Progenitor cell of endocrine pancreas (in vitro differentiated cells): ENCODE measurements around the gene ZNF223. TPM values are rescaled to one million over a fixed set of nuclear protein-coding genes. Genes with fewer than 3 reads are reported as not detected.

Experiments
- DNase-seq: peaks from one replicate; pipeline ENCODE4 v3.0.0; 2021; ENCODE audit warnings: low spot score; ENCODE audit not compliant: unreplicated experiment
- H3K27ac Mint-ChIP-seq: 2 replicates; pipeline ENCODE4 v1.8.0; 2021; ENCODE audit warnings: mild to moderate bottlenecking, moderate library complexity, mixed read lengths
- H3K27me3 Mint-ChIP-seq: 2 replicates; pipeline ENCODE4 v1.8.0; 2021; ENCODE audit warnings: mixed read lengths
- H3K36me3 Mint-ChIP-seq: 2 replicates; pipeline ENCODE4 v1.8.0; 2022; ENCODE audit warnings: mixed read lengths; ENCODE audit not compliant: insufficient read depth
- H3K4me1 Mint-ChIP-seq: 2 replicates; pipeline ENCODE4 v1.8.0; 2021; ENCODE audit warnings: low read depth, mixed read lengths
- H3K4me3 Mint-ChIP-seq: 2 replicates; pipeline ENCODE4 v1.8.0; 2021; ENCODE audit warnings: low read depth, mild to moderate bottlenecking, moderate library complexity, mixed read lengths
- H3K9me3 Mint-ChIP-seq: 2 replicates; pipeline ENCODE4 v1.8.0; 2021; ENCODE audit warnings: low read depth, mixed read lengths
- CTCF ChIP-seq: fragments of 200-600 bp; sonication (generic); IDR thresholded peaks from one replicate; pipeline ENCODE4 v1.5.0; 2021; ENCODE audit warnings: antibody characterized with exemption, mild to moderate bottlenecking; ENCODE audit not compliant: unreplicated experiment
- total RNA-seq: library from RNA; stranded (reverse); gene quantifications from 2 replicates; pipeline ENCODE4 v1.2.1, GENCODE V29; 2021

ZNF223 gene
- total RNA-seq, 1 donor from 2014 or later, result 14.2 TPM

GRCh38 chr19:44113138-44113783, 61.4 kb downstream of the ZNF223 start, which contains the start of gene ZNF225:
ZNF225 (plus strand) TSS chr19:44113399; CDS start chr19:44115828, 2,429 bp downstream.
- Mint-ChIP-seq H3K36me3 (peaks cover 40% of the 10 kb centered on the region), H3K4me1 (peaks cover 11% of the 10 kb centered on the region), H3K9me3 (peaks cover 25% of the 10 kb centered on the region), H3K27ac (peak within 1 kb of the TSS; percentile 96), H3K27me3 (no peaks in the 10 kb centered on the region), H3K4me3 (peak within 1 kb of the TSS; percentile 93)
- no peak for TF ChIP-seq CTCF
- DNase-seq, result peak; percentile 87

- peak overlapping the region; percentile 96 for H3K27ac Mint-ChIP-seq
- DNase-seq, result no peak
- H3K4me1 Mint-ChIP-seq, result peaks cover 11% of the 10 kb centered on the region
- H3K4me3 Mint-ChIP-seq, result peak overlapping the region; percentile 93
- H3K9me3 Mint-ChIP-seq, result peaks cover 23% of the 10 kb centered on the region
- no peak for TF ChIP-seq CTCF
- peaks cover 41% of the 10 kb centered on the region for H3K36me3 Mint-ChIP-seq
- H3K27me3 Mint-ChIP-seq, result no peaks in the 10 kb centered on the region
Measured at GRCh38 chr19:44113784-44114390, 62.1 kb downstream of the ZNF223 start.

Other genes starting within 250 kb of the ZNF223 start
- gene LYPD5, start 249.6 kb upstream of the ZNF223 start, total RNA-seq, result not detected in 2 replicates
- gene ZNF283, start 224.7 kb upstream of the ZNF223 start, total RNA-seq, result 14.6 and 17.3 TPM in 2 replicates
- 8.5 and 9.5 TPM in 2 replicates for gene ZNF404, start 168.1 kb upstream of the ZNF223 start, total RNA-seq
- gene ZNF45, start 116.8 kb upstream of the ZNF223 start, total RNA-seq, result 20.9 and 23.9 TPM in 2 replicates
- gene ZNF221, start 100.8 kb upstream of the ZNF223 start, total RNA-seq, result 12.0 and 14.8 TPM in 2 replicates
- gene ZNF155, start 67.8 kb upstream of the ZNF223 start, total RNA-seq, result 13.8 and 14.6 TPM in 2 replicates
- gene ZNF230, start 49.1 kb upstream of the ZNF223 start, total RNA-seq, result 7.3 and 8.5 TPM in 2 replicates
- gene ZNF222, start 26.7 kb upstream of the ZNF223 start, total RNA-seq, result 10.0 and 10.4 TPM in 2 replicates
- 5.7 and 5.9 TPM in 2 replicates for gene ZNF284, start 20.1 kb downstream of the ZNF223 start, total RNA-seq
- gene ZNF224, start 42.3 kb downstream of the ZNF223 start, total RNA-seq, result 40.6 and 45.6 TPM in 2 replicates
- 9.1 and 10.2 TPM in 2 replicates for gene ZNF225, start 61.4 kb downstream of the ZNF223 start, total RNA-seq
- gene ZNF234, start 89.5 kb downstream of the ZNF223 start, total RNA-seq, result 24.9 and 25.2 TPM in 2 replicates
- 38.2 and 38.7 TPM in 2 replicates for gene ZNF226, start 113.1 kb downstream of the ZNF223 start, total RNA-seq
- gene ZNF227, start 160.5 kb downstream of the ZNF223 start, total RNA-seq, result 32.0 and 38.9 TPM in 2 replicates
- gene ZNF233, start 207.8 kb downstream of the ZNF223 start, total RNA-seq, result 5.7 and 7.9 TPM in 2 replicates